ENCODE results near the gene CHST11.

- TF ChIP-seq EZH2 (IDR thresholded peaks at IDR 0.05) (no peak), POLR2AphosphoS5 (IDR thresholded peaks at IDR 0.05; ENCODE audit: borderline replicate concordance, low read depth, low read length) (no peak)
Observed at GRCh38 chr12:104790296-104791125, 333.8 kb downstream of the CHST11 start.
